NCI-H146 treated with DMSO at 0.1 percent for 48 hours (cell line): ENCODE results near the gene CTDP1.

Source experiments
- DNase-seq: peaks from one replicate; lab custom pipeline; 2025; ENCODE audit not compliant: unreplicated experiment; lab: John Stamatoyannopoulos, UW

The CTDP1 gene

GRCh38 chr18:79792096-79792987 lies 112.7 kb downstream of the CTDP1 start:
- no peak for DNase-seq

GRCh38 chr18:79792988-79793355 lies 113.4 kb downstream of the CTDP1 start:
- no peak for DNase-seq

GRCh38 chr18:79794846-79795245 lies 115.2 kb downstream of the CTDP1 start:
- no peak for DNase-seq

- no peak for DNase-seq
These were observed 115.8 kb downstream of the CTDP1 start for GRCh38 chr18:79795446-79795845.

GRCh38 chr18:79796016-79796415 lies 116.4 kb downstream of the CTDP1 start:
- no peak for DNase-seq

- DNase-seq: no peak
These were observed 117.2 kb downstream of the CTDP1 start for GRCh38 chr18:79796531-79797405.

GRCh38 chr18:79797518-79798345 lies 118.1 kb downstream of the CTDP1 start, which contains the start of gene KCNG2:
Gene KCNG2, plus strand, starts transcription at chr18:79797938. Its CDS starts 65,730 bp downstream, at chr18:79863668.
- DNase-seq: no peak

- no peak for DNase-seq
These were observed 118.9 kb downstream of the CTDP1 start for GRCh38 chr18:79798346-79798998.

- DNase-seq: no peak
These were observed 119.4 kb downstream of the CTDP1 start for GRCh38 chr18:79798999-79799370.

- no peak for DNase-seq
These were observed 120.2 kb downstream of the CTDP1 start for GRCh38 chr18:79799619-79800370.

GRCh38 chr18:79800371-79801180 lies 121.0 kb downstream of the CTDP1 start:
- DNase-seq: no peak

GRCh38 chr18:79801217-79801616 lies 121.6 kb downstream of the CTDP1 start:
- no peak for DNase-seq

GRCh38 chr18:79801641-79802040 lies 122.0 kb downstream of the CTDP1 start:
- DNase-seq: no peak

- no peak for DNase-seq
These were observed 122.7 kb downstream of the CTDP1 start for GRCh38 chr18:79802298-79802697.

GRCh38 chr18:79803611-79804051 lies 124.0 kb downstream of the CTDP1 start:
- DNase-seq: no peak
